Measurements from ENCODE around the gene ANO2.

ANO2 gene

GRCh38 chr12:5524769-5525436, 420.2 kb downstream of the ANO2 start:
- no peak for FAIRE-seq

DNA sequence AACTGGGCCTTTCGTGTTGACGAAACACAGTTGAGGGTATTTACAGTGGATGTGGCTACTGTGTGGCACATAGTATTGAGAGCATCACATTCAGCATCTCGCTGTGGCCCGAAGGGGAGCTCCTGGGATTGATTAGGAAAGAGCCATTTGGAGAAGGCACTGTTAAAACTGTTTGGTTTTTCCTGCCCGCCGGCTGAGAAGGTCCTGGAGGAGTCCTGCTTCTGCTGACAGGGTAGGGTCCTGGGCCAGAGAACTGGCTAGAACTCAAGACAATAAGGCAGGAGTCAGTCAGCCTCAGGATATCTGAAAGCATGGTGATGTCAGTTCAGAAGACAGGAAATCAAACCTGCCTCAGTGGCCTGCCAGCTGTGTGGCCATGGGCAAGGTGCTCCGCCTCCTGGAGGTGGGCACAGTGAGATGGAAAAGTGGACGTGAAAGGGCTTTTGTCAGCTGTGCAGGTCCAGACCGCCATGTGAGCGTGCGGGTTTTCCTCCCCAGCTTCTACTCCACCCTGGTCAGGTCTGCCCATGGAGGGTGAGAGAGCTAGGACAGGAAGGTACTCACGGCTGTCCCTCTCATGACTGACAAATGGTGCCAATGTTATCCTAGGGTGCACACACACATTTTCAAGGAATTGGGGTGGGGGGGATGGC, 420.8 kb downstream of the ANO2 start:
- FAIRE-seq, result no peak

DNA sequence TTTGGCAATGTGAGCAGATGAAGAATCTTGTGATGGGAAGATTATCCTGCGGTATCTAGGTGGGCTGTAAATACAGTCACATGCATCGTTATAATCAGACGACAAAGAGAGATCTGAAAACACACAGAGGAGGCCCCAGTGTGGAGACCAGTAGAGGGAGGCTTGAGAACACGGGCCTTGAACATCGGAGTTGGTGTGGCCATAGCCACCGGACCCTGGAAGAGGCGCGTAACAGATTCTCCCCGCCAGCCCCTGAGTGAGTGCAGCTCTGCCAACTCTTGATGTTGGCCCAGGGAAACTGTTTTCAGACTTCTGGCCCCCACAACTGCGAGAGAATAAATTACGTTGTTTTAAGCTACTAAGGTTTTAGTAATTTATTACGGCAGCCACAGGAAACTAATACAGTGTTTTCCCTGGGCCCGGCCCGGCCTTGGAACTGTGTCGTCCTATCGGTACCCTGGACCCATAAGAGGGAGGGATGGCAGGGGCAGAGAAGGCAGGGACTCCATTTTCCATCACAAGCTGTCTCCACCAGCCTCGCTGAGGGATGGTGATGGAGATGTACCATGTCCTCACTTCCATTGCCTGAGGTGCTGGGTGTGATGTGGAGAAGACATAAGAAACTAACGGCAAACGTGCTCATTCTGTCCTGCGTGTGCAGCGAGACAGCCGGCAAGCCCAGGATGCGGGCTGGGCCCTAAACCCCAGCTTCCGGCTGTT, 421.5 kb downstream of the ANO2 start:
- FAIRE-seq, result no peak

DNA sequence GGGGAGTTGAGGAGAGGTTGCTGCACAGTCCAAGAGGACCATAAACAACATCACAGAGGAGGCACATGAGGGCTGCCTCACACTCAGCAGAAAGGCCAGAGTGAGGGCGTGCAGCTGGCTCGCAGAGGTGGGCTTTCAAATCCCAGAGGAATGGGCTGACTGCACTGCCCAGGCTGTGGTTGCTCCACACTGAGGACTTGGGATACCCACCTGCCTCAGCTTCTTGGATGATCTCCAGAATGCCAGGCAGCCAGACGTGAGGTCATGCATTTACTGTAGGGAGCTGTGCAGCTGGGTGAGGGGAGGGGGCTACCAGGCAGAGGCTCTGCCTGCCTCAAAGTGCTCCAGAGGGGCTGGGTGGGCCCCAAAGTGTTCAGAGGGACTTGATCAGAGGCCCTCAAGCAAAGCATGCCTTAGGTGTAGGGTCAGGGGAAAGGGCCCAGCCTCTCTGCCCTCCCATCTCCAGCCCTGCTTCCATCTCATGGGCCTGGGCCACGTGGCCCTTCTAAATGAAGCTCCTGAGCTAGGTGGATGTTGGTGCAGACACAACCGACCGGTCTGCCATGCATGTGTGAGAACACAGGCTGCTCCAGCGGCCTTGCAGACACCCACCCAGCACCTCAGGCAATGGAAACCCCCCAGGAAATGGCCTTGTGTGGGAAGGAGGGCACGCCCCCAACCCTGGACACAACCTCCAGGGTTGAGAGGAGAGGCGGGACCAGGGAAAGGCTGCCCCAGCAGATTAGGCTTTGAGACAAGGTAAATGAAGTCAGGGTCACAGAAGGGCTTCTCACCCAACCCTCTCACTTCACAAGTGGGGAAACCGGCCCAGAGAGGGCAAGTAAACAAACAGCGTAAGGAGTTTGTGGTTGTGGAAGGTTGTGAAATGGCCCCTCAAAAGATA, 422.4 kb downstream of the ANO2 start:
- FAIRE-seq, result no peak

GRCh38 chr12:5521456-5522325, 423.4 kb downstream of the ANO2 start:
- FAIRE-seq, result no peak

GRCh38 chr12:5520831-5521230, 424.2 kb downstream of the ANO2 start:
- no peak for FAIRE-seq

DNA sequence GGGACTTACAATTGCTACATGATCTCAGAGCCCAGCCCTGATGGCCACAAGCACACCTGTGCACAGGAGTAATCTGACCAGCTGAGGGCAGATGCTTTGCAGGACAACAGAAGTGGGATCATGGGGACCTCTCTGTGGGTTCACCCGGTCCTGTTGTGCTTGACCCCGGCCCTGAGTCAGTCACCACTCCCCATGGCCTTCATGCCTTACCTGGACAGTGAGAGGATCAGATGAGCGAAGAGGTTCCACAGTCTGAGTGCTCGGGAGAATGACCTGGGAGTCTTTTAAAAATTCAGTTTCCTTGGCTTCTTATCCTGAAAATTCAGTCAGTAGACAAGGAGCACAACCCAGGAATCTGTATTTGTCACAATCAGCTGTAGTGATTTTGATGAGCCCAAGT, 425.0 kb downstream of the ANO2 start:
- no peak for FAIRE-seq

DNA sequence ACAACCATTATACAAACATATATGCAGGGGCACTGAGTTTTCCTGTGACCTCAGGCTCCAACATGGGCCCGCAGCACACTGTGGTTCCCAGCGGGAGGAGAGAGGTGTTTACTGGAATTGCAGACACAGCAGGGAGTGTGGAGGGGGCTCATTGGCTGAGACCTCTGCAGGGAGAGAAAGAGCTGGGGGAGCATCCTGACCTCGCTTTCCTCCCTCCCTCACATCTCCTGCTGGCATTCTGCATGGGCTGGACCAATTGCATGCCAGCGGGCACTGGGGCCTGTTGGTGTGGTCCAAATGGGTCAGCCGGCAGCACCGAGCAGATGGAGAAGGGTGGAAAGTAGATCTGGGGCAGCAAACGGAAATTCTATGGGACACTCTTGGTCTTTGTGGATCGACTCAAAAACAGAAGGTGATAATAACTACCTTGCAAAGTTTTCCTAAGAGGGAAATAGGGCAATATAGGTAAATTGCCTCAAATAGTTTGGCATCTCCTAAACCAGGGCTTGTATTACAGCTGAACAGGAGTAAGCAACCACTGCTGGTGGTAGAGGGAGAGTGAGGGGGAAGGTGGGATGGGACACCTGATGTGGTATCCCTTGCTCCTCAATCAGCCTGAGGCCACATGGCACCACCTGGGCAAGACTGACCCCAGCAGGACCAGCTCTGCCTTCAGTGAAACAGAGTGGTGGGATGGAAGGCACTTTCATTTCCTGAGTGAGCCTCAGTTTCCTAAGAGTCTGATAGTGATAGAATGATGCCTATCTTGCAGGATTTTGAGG, 426.3 kb downstream of the ANO2 start:
- FAIRE-seq, result no peak

- no peak for FAIRE-seq
Observed at GRCh38 chr12:5516371-5517241, 428.5 kb downstream of the ANO2 start.

GRCh38 chr12:5515458-5515857, 429.6 kb downstream of the ANO2 start:
- FAIRE-seq, result no peak

- FAIRE-seq, result no peak
Observed at GRCh38 chr12:5514545-5514944, 430.5 kb downstream of the ANO2 start.

GRCh38 chr12:5514016-5514415, 431.0 kb downstream of the ANO2 start:
- FAIRE-seq, result no peak

DNA sequence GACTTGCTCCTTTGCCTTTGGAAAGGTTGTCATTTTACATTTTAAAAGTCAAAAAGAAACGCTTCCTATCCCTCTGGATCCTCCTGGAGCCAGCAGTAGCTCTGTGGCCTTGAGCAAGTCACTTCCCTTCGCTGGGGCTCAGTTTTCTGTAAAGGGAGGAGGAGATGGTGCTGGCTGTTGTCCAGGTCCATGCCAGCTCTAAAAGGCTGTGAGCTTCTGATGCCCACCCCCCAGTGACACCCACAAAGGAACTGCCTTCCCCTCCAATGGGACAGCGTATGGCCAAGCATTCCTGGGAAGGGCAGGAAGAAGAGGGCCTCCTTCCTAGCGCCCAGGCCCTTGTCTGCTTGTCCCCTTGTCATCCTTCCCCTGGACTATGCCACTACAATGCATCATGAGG, 431.7 kb downstream of the ANO2 start:
- FAIRE-seq, result no peak
